Stimulated activated naive B cell treated with anti-CD40 and anti-IgM and Interleukin-4, amounts not matched to agents 10 μg/mL and 1 μg/mL and 100 μg/mL, for 72 hours (primary cell): ENCODE data around the gene DPRX.
A peak's percentile ranks its signal among the peaks of the same experiment; 100 is the strongest.

Experiments used
- ATAC-seq, 2 donors: fragments of 150-1000 bp; cut with Tn5 transposase; replicated peaks; 2 replicates each; pipeline ENCODE4 v1.10.0; 2021; ENCODE audit warnings: moderate library complexity in 1 of 2
- DNase-seq: peaks from one replicate; pipeline ENCODE4 v3.0.0; 2021
- H3K27ac Mint-ChIP-seq: one replicate; pipeline ENCODE4 v1.8.0; 2022; ENCODE audit warnings: mild to moderate bottlenecking, mixed read lengths
- H3K27me3 Mint-ChIP-seq, 2 donors: one replicate each; pipeline ENCODE4 v1.8.0; 2022; ENCODE audit warnings: mixed read lengths in 2 of 2
- H3K36me3 Mint-ChIP-seq, 2 donors: one replicate each; pipeline ENCODE4 v1.8.0; 2022; ENCODE audit warnings: mixed read lengths in 2 of 2, mild to moderate bottlenecking in 1 of 2
- H3K4me1 Mint-ChIP-seq, 2 donors: one replicate each; pipeline ENCODE4 v1.8.0; 2022; ENCODE audit warnings: mixed read lengths in 2 of 2, mild to moderate bottlenecking in 1 of 2
- H3K4me3 Mint-ChIP-seq, 2 donors: one replicate each; pipeline ENCODE4 v1.8.0; 2022; ENCODE audit warnings: mild to moderate bottlenecking in 2 of 2, mixed read lengths in 2 of 2, moderate library complexity in 1 of 2
- H3K9me3 Mint-ChIP-seq, 2 donors: one replicate each; pipeline ENCODE4 v1.8.0; 2022; ENCODE audit warnings: mixed read lengths in 2 of 2, mild to moderate bottlenecking in 1 of 2

Gene DPRX

GRCh38 chr19:53631949-53632407, at the start of gene DPRX:
Gene DPRX (plus strand): TSS chr19:53631999. CDS start chr19:53632107, 108 bp downstream.
- H3K4me1 Mint-ChIP-seq: no peaks in the 10 kb centered on the region

GRCh38 chr19:53583181-53583580, 48.6 kb upstream of the DPRX start:
- Mint-ChIP-seq H3K4me1 (no peaks in the 10 kb centered on the region), H3K9me3 (peaks cover 15 to 22% of the 10 kb centered on the region in 2 donors), H3K36me3 (peaks cover 27 to 37% of the 10 kb centered on the region in 2 donors), H3K27ac (no peak overlapping the region), H3K27me3 (no peaks in the 10 kb centered on the region), H3K4me3 (no peak overlapping the region)
- ATAC-seq (no peak), DNase-seq (no peak)

More at GRCh38 chr19:53631949-53632407, at the start of gene DPRX:
- Mint-ChIP-seq H3K27ac (peak within 1 kb of the TSS; percentile 27), H3K4me3 (no peak within 1 kb of the TSS), H3K36me3 (no peaks in the 10 kb centered on the region), H3K27me3 (peaks cover 0 to 5% of the 10 kb centered on the region in 2 donors), H3K9me3 (peaks cover 0 to 6% of the 10 kb centered on the region in 2 donors)
- ATAC-seq (no peak), DNase-seq (no peak)

- Mint-ChIP-seq H3K4me3 (no peak overlapping the region), H3K4me1 (no peaks in the 10 kb centered on the region), H3K27me3 (no peaks in the 10 kb centered on the region), H3K9me3 (peaks cover 2 to 15% of the 10 kb centered on the region in 2 donors), H3K27ac (no peak overlapping the region), H3K36me3 (peaks cover 8 to 11% of the 10 kb centered on the region in 2 donors)
- ATAC-seq (no peak), DNase-seq (no peak)
These were observed 45.5 kb upstream of the DPRX start for GRCh38 chr19:53586277-53586691.

- H3K4me1 Mint-ChIP-seq: no peaks in the 10 kb centered on the region
- H3K9me3 Mint-ChIP-seq: peaks cover 3 to 4% of the 10 kb centered on the region in 2 donors
- DNase-seq (no peak), ATAC-seq (no peak)
- H3K27ac Mint-ChIP-seq: no peak overlapping the region
- H3K4me3 Mint-ChIP-seq: no peak overlapping the region
- H3K27me3 Mint-ChIP-seq: no peaks in the 10 kb centered on the region
- peaks cover 0 to 3% of the 10 kb centered on the region in 2 donors for H3K36me3 Mint-ChIP-seq
These were observed 36.8 kb upstream of the DPRX start for GRCh38 chr19:53594811-53595509.

GRCh38 chr19:53595510-53595867, 36.3 kb upstream of the DPRX start:
- Mint-ChIP-seq H3K36me3 (peaks cover 0 to 3% of the 10 kb centered on the region in 2 donors), H3K4me1 (no peaks in the 10 kb centered on the region), H3K27ac (no peak overlapping the region), H3K4me3 (no peak overlapping the region), H3K9me3 (peaks cover 3 to 4% of the 10 kb centered on the region in 2 donors), H3K27me3 (no peaks in the 10 kb centered on the region)
- ATAC-seq (no peak), DNase-seq (no peak)

GRCh38 chr19:53596056-53596455, 35.7 kb upstream of the DPRX start:
- H3K4me3 Mint-ChIP-seq: no peak overlapping the region
- no peaks in the 10 kb centered on the region for H3K27me3 Mint-ChIP-seq

GRCh38 chr19:53597023-53597422, 34.8 kb upstream of the DPRX start:
- Mint-ChIP-seq H3K36me3 (peaks cover 0 to 3% of the 10 kb centered on the region in 2 donors), H3K9me3 (peaks cover 1 to 4% of the 10 kb centered on the region in 2 donors), H3K4me3 (no peak overlapping the region), H3K27ac (no peak overlapping the region), H3K4me1 (no peaks in the 10 kb centered on the region), H3K27me3 (no peaks in the 10 kb centered on the region)
- no peak for ATAC-seq
- no peak for DNase-seq

More at GRCh38 chr19:53596056-53596455, 35.7 kb upstream of the DPRX start:
- DNase-seq (no peak), ATAC-seq (no peak)
- H3K36me3 Mint-ChIP-seq: peaks cover 0 to 3% of the 10 kb centered on the region in 2 donors
- no peak overlapping the region for H3K27ac Mint-ChIP-seq
- H3K9me3 Mint-ChIP-seq: peaks cover 3 to 4% of the 10 kb centered on the region in 2 donors
- no peaks in the 10 kb centered on the region for H3K4me1 Mint-ChIP-seq

GRCh38 chr19:53598361-53598760, 33.4 kb upstream of the DPRX start:
- ATAC-seq (no peak), DNase-seq (no peak)
- Mint-ChIP-seq H3K4me3 (no peak overlapping the region), H3K27ac (no peak overlapping the region), H3K36me3 (peaks cover 0 to 3% of the 10 kb centered on the region in 2 donors), H3K9me3 (peaks cover 3 to 4% of the 10 kb centered on the region in 2 donors), H3K4me1 (no peaks in the 10 kb centered on the region), H3K27me3 (no peaks in the 10 kb centered on the region)

- H3K4me3 Mint-ChIP-seq: no peak overlapping the region
- ATAC-seq (no peak), DNase-seq (no peak)
- H3K36me3 Mint-ChIP-seq: peaks cover 0 to 3% of the 10 kb centered on the region in 2 donors
- H3K9me3 Mint-ChIP-seq: peaks cover 3 to 4% of the 10 kb centered on the region in 2 donors
- no peaks in the 10 kb centered on the region for H3K4me1 Mint-ChIP-seq
- no peak overlapping the region for H3K27ac Mint-ChIP-seq
- no peaks in the 10 kb centered on the region for H3K27me3 Mint-ChIP-seq
These were observed 31.6 kb upstream of the DPRX start for GRCh38 chr19:53600217-53600616.

- Mint-ChIP-seq H3K36me3 (no peaks in the 10 kb centered on the region), H3K9me3 (peaks cover 3 to 4% of the 10 kb centered on the region in 2 donors), H3K27me3 (peaks cover 0 to 5% of the 10 kb centered on the region in 2 donors), H3K4me1 (no peaks in the 10 kb centered on the region), H3K27ac (no peak overlapping the region), H3K4me3 (no peak overlapping the region)
- DNase-seq (no peak), ATAC-seq (no peak)
These were observed 25.8 kb upstream of the DPRX start for GRCh38 chr19:53606031-53606430.

GRCh38 chr19:53608381-53608780, 23.4 kb upstream of the DPRX start:
- H3K9me3 Mint-ChIP-seq: peaks cover 0 to 4% of the 10 kb centered on the region in 2 donors
- H3K36me3 Mint-ChIP-seq: no peaks in the 10 kb centered on the region
- H3K4me1 Mint-ChIP-seq: no peaks in the 10 kb centered on the region
- H3K27me3 Mint-ChIP-seq: peaks cover 0 to 5% of the 10 kb centered on the region in 2 donors
- ATAC-seq (no peak), DNase-seq (no peak)
- no peak overlapping the region for H3K27ac Mint-ChIP-seq
- no peak overlapping the region for H3K4me3 Mint-ChIP-seq

GRCh38 chr19:53612762-53613526, 18.9 kb upstream of the DPRX start:
- no peaks in the 10 kb centered on the region for H3K36me3 Mint-ChIP-seq
- H3K27me3 Mint-ChIP-seq: no peaks in the 10 kb centered on the region
- no peak for ATAC-seq
- no peak for DNase-seq
- H3K27ac Mint-ChIP-seq: no peak overlapping the region
- H3K4me1 Mint-ChIP-seq: no peaks in the 10 kb centered on the region
- H3K9me3 Mint-ChIP-seq: no peaks in the 10 kb centered on the region
- H3K4me3 Mint-ChIP-seq: no peak overlapping the region

GRCh38 chr19:53621885-53622740, 9.7 kb upstream of the DPRX start:
- no peak for ATAC-seq

More at GRCh38 chr19:53621885-53622740, 9.7 kb upstream of the DPRX start:
- Mint-ChIP-seq H3K27me3 (peaks cover 0 to 5% of the 10 kb centered on the region in 2 donors), H3K36me3 (no peaks in the 10 kb centered on the region), H3K9me3 (peaks cover 0 to 3% of the 10 kb centered on the region in 2 donors), H3K27ac (no peak overlapping the region), H3K4me3 (no peak overlapping the region), H3K4me1 (peaks cover 0 to 3% of the 10 kb centered on the region in 2 donors)
- no peak for DNase-seq
